Measurements from ENCODE around the gene ATP8B3. TPM values are rescaled to one million over a fixed set of nuclear protein-coding genes. Genes with fewer than 3 reads are reported as not detected.
A peak's percentile ranks its signal among the peaks of the same experiment; 100 is the strongest.

The ATP8B3 gene
- total and polyA plus RNA-seq, 2 experiments from 2014 or later = 2.1 to 6.0 TPM

- Mint-ChIP-seq H3K9me3 (no peaks in the 10 kb centered on the region), H3K36me3 (ENCODE audit: low read depth) (peaks cover 6% of the 10 kb centered on the region; the same call in 1 of the 3 replicates), H3K27ac (no peak overlapping the region; the same call in 1 of the 2 replicates), H3K4me1 (peaks cover 3% of the 10 kb centered on the region; the same call in 2 of the 3 replicates), H3K27me3 (ENCODE audit: insufficient read depth, low read depth, poor library complexity) (peaks cover 18% of the 10 kb centered on the region), H3K4me3 (peak overlapping the region; percentile 83)
- Histone ChIP-seq H3K4me2 (peak overlapping the region; percentile 87), H3K27me3 (ENCODE audit: insufficient read depth) (no peaks in the 10 kb centered on the region), H3K79me2 (replicated peaks; ENCODE audit: insufficient read depth) (no peaks in the 10 kb centered on the region), H3F3A (replicated peaks; ENCODE audit: low read depth) (0 out of 2 replicates have a peak, but pooled peaks cover 5% of the 10 kb centered on the region), H2AFZ (no peak overlapping the region), H3K4me3 (peak overlapping the region; percentile 77), H3K36me3 (ENCODE audit: insufficient read depth) (no peaks in the 10 kb centered on the region; the same call in 1 of the 2 replicates), H4K20me1 (replicated peaks; ENCODE audit: insufficient read depth) (no peaks in the 10 kb centered on the region), H3K27ac (ENCODE audit: low read depth) (no peak overlapping the region), H3K4me1 (ENCODE audit: insufficient read depth) (no peaks in the 10 kb centered on the region), H3K9me2 (ENCODE audit: insufficient read depth) (no peaks in the 10 kb centered on the region)
- no peak for TF ChIP-seq ETS1 (IDR thresholded peaks at IDR 0.05)
- no peak for TF ChIP-seq JUNB (IDR thresholded peaks at IDR 0.05; ENCODE audit: unreplicated experiment)
- no peak for TF ChIP-seq POLR2AphosphoS5 (IDR thresholded peaks at IDR 0.05; ENCODE audit: low read depth)
- TF ChIP-seq CREB1 (CRISPR knock-in tag; IDR thresholded peaks at IDR 0.05; ENCODE audit: low read depth) = no peak
- TF ChIP-seq CTCF (conservative IDR thresholded peaks at IDR 0.05; ENCODE audit: low read depth in 2 of 2) = no peak
- no peak for TF ChIP-seq ZNF462 (CRISPR knock-in tag; IDR thresholded peaks at IDR 0.05)
- TF ChIP-seq STAT1 (IDR thresholded peaks at IDR 0.05; ENCODE audit: unreplicated experiment) = no peak
- no peak for TF ChIP-seq NANOG (IDR thresholded peaks at IDR 0.05; ENCODE audit: borderline replicate concordance)
- TF ChIP-seq REST (IDR thresholded peaks at IDR 0.05; ENCODE audit: unreplicated experiment) = no peak
- TF ChIP-seq ZNF114 (CRISPR knock-in tag; IDR thresholded peaks at IDR 0.05) = no peak
- TF ChIP-seq EZH2phosphoT487 (IDR thresholded peaks at IDR 0.05; ENCODE audit: unreplicated experiment) = no peak
- DNase-seq (ENCODE audit: low spot score) (no peak), ATAC-seq (no peak)
These were observed 1.4 kb upstream of the ATP8B3 start for GRCh38 chr19:1813192-1814182.

All from GM23338 (cell line).